SJCRH30 (cell line): ENCODE results near the gene MOAP1. TPM values are rescaled to one million over a fixed set of nuclear protein-coding genes. Genes with fewer than 3 reads are reported as not detected.
"Not testable (repeated sequence)": the region's sequence is repeated elsewhere in the genome, so short reads cannot be mapped to it uniquely, and the experiment has no call there.

ENCODE experiments used
- DNase-seq, 2 experiments: peaks; one replicate each; pipeline ENCODE4 v3.0.0-alpha.2; 2015 to 2020
- H3K27ac ChIP-seq: fragments of 250-450 bp; sonication (Bioruptor Pico); 2 replicates; pipeline ENCODE4 v1.5.1; 2020; ENCODE audit warnings: mild to moderate bottlenecking, moderate library complexity
- H3K27me3 ChIP-seq: fragments of 250-450 bp; sonication (Bioruptor Pico); 2 replicates; pipeline ENCODE4 v1.5.1; 2020; ENCODE audit warnings: mild to moderate bottlenecking, moderate library complexity
- H3K36me3 ChIP-seq: fragments of 250-450 bp; sonication (Bioruptor Pico); 2 replicates; pipeline ENCODE4 v1.5.1; 2020; ENCODE audit warnings: mild to moderate bottlenecking, moderate library complexity
- H3K4me1 ChIP-seq: fragments of 250-450 bp; sonication (Bioruptor Pico); 2 replicates; pipeline ENCODE4 v1.5.1; 2020; ENCODE audit warnings: mild to moderate bottlenecking, moderate library complexity
- H3K4me3 ChIP-seq: fragments of 250-450 bp; sonication (Bioruptor Pico); 2 replicates; pipeline ENCODE4 v1.5.1; 2020; ENCODE audit warnings: mild to moderate bottlenecking, moderate library complexity
- H3K9me3 ChIP-seq: fragments of 250-450 bp; sonication (Bioruptor Pico); replicated peaks from 2 replicates; pipeline ENCODE4 v1.5.1; 2020; ENCODE audit warnings: mild to moderate bottlenecking, moderate library complexity
- total RNA-seq: library from RNA; depleted of rRNA; stranded (reverse); fragments of >200 nt; shearing (Covaris generic); gene quantifications from 2 replicates; pipeline ENCODE4 v1.2.3, GENCODE V29; 2014

The MOAP1 gene
- total RNA-seq, 1 experiment from 2014 or later: 20.9 TPM

DNA sequence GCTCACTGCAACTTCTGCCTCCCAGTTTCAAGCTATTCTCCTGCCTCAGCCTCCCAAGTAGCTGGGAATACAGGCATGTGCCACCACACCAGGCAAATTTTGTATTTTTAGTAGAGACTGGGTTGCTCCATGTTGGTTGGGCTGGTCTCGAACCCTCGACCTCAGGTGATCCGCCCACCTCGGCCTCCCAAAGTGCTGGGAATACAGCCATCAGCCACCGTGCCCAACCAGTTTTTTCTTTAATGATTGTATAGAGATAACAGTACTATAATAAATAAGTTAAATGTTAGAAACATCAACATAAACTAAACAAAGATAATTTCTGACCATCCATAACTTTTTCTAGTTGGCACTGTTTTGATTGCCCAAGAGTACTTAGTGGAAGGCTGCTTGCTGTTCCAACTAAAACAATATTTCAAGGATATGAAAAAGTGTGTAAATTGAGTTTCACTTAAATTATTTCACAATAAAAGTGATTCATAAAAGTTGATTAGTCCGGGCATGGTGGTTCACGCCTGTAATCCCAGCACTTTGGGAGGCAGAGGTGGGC lies 16.5 kb upstream of the MOAP1 start:
- H3K9me3 ChIP-seq: no peaks in the 10 kb centered on the region
- 0 out of 2 replicates have a peak, but pooled peaks cover 2% of the 10 kb centered on the region for H3K36me3 ChIP-seq
- no peak overlapping the region for H3K27ac ChIP-seq
- no peaks in the 10 kb centered on the region for H3K27me3 ChIP-seq
- DNase-seq: no peak
- no peak overlapping the region for H3K4me3 ChIP-seq
- H3K4me1 ChIP-seq: no peaks in the 10 kb centered on the region

DNA sequence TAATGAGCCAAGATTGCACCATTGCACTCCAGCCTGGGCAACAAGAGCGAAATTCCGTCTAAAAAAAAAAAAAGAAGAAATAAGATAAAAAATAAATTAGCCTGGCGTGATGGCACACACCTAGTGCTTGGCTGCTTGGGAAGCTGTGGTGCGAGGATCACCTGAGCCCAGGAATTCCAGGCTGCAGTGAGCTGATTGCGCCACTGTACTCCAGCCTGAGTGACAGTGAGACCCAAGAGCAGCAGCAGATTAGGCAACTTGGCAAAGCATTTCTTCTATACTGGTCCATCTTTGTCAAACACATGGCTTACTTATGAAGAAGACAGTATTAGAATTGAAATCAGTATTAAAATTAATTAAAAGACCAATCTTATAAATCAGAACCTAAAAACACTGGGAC lies 15.9 kb upstream of the MOAP1 start:
- Histone ChIP-seq H3K36me3 (0 out of 2 replicates have a peak, but pooled peaks cover 2% of the 10 kb centered on the region), H3K27me3 (no peaks in the 10 kb centered on the region), H3K27ac (no peak overlapping the region), H3K4me3 (no peak overlapping the region), H3K4me1 (no peaks in the 10 kb centered on the region), H3K9me3 (no peaks in the 10 kb centered on the region)
- no peak for DNase-seq

DNA sequence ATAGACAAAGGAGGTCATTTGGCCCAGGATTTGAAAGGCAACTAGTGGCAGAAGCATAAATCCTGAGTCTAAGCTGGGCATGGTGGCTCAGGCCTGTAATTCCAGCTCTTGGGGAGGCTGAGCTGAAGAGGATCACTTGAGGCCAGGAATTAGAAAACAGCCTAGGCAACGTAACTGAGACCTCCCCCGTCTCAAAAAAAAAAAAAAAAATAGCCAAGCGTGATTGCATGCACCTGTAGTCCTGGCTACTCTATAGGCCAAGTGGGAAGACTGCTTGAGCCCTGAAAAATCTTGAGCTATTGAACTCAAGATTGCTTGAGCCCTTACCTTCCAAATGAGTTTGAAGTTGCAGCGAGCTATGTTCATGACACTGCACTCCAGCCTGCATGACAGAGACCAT lies 14.3 kb upstream of the MOAP1 start:
- Histone ChIP-seq H3K27me3 (no peaks in the 10 kb centered on the region), H3K4me1 (no peaks in the 10 kb centered on the region), H3K4me3 (no peak overlapping the region), H3K9me3 (no peaks in the 10 kb centered on the region), H3K36me3 (no peaks in the 10 kb centered on the region), H3K27ac (no peak overlapping the region)
- no peak for DNase-seq

DNA sequence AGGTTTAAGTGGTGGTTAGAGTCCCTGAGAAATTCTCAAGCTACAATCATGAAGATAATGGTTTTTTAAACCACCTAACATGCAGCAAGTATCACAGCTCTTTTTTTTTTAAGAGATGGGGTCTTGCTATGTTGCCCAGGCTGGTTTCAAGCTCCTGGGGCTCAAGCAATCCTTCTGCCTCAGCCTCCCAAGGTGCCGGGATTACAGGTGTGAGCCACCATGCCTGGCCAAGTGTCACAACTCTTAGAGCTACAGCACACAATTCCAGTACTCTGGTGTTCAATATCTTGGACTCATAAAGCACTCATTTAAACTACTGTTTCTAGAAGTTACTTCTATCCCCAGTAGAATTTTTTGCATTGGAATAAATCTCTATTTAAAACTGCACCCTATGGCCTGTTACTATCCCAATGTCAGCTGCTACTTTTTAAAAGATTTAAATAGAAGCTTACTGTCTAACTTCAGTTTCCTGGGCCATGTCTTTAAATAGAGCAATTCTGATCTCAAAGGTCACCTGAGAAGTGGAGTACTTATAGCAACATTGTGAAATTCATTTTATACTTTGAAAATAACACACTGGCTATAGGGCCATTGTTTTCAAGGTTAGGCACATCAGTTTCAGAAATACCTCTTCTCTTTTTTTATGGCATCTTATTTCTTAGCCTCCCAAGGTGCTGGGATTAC lies 10.8 kb upstream of the MOAP1 start:
- Histone ChIP-seq H3K36me3 (peaks cover 3% of the 10 kb centered on the region; the same call in 1 of the 2 replicates), H3K27me3 (no peaks in the 10 kb centered on the region), H3K4me3 (no peak overlapping the region), H3K27ac (no peak overlapping the region), H3K4me1 (no peaks in the 10 kb centered on the region), H3K9me3 (no peaks in the 10 kb centered on the region)
- no peak for DNase-seq

DNA sequence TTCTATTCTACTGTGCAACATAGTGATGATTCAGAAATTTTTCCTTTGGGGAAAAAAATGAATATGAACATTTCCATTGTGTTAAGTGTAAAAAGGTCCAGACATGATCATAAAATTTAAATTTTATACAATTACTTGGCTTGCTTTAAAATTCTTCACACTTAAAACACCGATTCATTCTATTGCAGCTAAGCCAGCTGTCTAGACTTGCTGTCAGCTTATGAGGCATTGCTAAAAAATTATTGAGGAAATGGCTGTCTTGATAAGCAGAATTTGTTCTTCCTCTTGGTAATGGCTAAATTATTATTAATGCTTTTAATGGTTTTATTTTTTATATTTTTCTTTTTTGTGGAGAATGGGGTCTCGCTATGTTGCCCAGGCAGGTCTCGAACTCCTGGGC lies 2.3 kb upstream of the MOAP1 start:
- Histone ChIP-seq H3K27ac (no peak overlapping the region), H3K36me3 (peaks cover 10% of the 10 kb centered on the region; the same call in 1 of the 2 replicates), H3K4me3 (no peak overlapping the region), H3K27me3 (no peaks in the 10 kb centered on the region), H3K4me1 (0 out of 2 replicates have a peak, but pooled peaks cover 3% of the 10 kb centered on the region), H3K9me3 (no peaks in the 10 kb centered on the region)
- DNase-seq: no peak

DNA sequence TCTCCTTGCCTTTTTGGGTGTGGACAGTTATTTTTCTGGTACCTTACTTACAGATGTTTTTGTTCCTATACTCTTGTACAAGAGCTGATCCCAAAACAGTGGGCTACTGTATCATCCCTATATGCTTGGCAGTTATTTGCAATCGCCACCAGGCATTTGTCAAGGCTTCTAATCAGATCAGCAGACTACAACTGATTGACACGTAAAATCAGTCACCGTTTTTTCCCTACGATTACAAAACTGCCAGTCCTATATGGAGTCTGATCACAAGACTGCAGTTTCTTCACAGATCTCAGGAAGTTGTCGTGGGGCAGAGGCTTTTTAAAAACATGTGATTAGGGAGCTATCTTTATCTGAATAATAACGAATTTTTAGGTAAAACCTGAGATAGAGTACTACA lies 1.8 kb upstream of the MOAP1 start:
- 0 out of 2 replicates have a peak, but pooled peaks cover 3% of the 10 kb centered on the region for H3K4me1 ChIP-seq
- DNase-seq: no peak
- H3K4me3 ChIP-seq: no peak overlapping the region
- peaks cover 10% of the 10 kb centered on the region; the same call in 1 of the 2 replicates for H3K36me3 ChIP-seq
- no peak overlapping the region for H3K27ac ChIP-seq
- H3K27me3 ChIP-seq: no peaks in the 10 kb centered on the region
- H3K9me3 ChIP-seq: no peaks in the 10 kb centered on the region

DNA sequence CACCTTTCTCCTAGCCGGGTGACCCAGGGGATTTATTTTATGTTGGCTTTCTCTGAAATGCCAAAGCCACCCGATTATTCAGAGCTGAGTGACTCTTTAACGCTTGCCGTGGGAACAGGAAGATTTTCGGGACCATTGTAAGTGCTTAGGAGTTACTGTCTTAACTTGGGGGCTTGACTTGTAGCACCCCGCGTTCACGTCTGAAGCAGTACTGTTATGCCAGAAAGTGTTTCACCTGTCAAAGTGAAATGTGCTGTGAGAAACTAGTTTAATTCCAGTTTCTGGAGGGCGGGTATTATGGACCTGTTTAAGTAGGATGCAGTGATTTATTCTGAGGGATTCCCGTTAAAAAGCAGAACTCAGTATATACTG lies 638 bp upstream of the MOAP1 start:
- peaks cover 6% of the 10 kb centered on the region; the same call in 1 of the 2 replicates for H3K36me3 ChIP-seq
- DNase-seq: no peak
- peak overlapping the region; percentile 39; the same call in 1 of the 2 replicates for H3K27ac ChIP-seq

DNA sequence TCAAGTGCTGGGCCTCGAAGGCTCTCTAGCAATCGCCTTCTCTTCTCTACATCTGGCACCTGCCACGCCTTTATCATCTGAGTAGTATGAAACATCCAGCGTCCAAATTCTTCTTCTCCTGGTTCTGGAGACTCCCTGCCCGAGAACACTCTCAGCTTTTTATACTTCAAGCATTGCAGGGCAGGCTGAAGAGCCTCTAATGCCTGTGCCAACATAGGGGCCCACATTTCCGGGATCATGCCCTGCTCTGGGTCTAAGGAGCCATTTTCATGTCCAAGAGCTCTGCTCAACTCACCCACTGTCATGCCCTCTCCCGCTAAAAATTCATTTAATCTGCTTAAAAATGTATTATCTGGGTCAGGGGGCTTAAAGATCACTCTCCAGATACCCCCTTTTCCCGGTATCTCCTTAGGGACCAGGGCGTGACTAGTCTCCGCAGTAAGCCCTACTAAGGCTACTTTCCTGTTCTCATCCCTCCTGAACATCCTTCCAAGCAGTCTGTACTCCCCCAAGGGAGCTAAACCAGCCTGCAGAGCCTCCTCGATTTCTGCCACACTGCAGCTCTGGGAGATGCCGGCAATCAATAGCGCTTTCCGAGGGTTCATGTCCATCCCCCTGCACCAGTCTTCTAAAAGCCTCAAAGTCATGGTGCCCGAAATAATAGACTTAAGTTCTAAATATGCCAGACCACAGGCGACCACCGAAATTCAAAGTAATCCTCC lies 940 bp downstream of the MOAP1 start:
- H3K4me3 ChIP-seq: peak overlapping the region; percentile 89
- H3K4me1 ChIP-seq: 0 out of 2 replicates have a peak, but pooled peaks cover 3% of the 10 kb centered on the region
- no peaks in the 10 kb centered on the region for H3K9me3 ChIP-seq
- no peak overlapping the region; the same call in 1 of the 2 replicates for H3K27ac ChIP-seq
- no peaks in the 10 kb centered on the region for H3K27me3 ChIP-seq
- peaks cover 6% of the 10 kb centered on the region; the same call in 1 of the 2 replicates for H3K36me3 ChIP-seq
- no peak for DNase-seq

More for the DNA sequence above, 638 bp upstream of the MOAP1 start:
- H3K4me3 ChIP-seq: peak overlapping the region; percentile 89
- 0 out of 2 replicates have a peak, but pooled peaks cover 3% of the 10 kb centered on the region for H3K4me1 ChIP-seq
- H3K27me3 ChIP-seq: no peaks in the 10 kb centered on the region
- no peaks in the 10 kb centered on the region for H3K9me3 ChIP-seq

DNA sequence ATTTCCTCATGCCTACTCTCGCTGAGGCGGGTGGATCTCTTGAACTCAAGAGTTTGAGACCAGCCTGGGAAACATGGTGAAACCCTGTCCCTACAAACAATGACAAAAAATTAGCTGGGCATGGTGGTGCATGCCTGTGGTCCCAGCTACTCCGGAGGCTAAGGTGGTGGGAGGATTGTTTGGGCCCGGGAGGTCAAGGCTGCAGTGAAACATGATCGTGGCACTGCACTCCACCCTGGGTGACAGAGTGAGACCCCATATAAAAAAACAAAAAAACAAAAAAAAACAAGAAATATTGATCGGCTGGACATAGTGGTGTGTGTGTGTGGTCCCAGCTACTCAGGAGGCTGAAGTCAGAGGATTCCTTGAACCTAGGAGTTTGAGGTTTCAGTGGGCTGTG lies 9.2 kb downstream of the MOAP1 start:
- Histone ChIP-seq H3K36me3 (no peaks in the 10 kb centered on the region), H3K9me3 (no peaks in the 10 kb centered on the region), H3K27me3 (no peaks in the 10 kb centered on the region; the same call in 1 of the 2 replicates), H3K27ac (no peak overlapping the region), H3K4me3 (no peak overlapping the region), H3K4me1 (peaks cover 16% of the 10 kb centered on the region)
- DNase-seq: peak in 1 of 2 experiments; percentile 29

DNA sequence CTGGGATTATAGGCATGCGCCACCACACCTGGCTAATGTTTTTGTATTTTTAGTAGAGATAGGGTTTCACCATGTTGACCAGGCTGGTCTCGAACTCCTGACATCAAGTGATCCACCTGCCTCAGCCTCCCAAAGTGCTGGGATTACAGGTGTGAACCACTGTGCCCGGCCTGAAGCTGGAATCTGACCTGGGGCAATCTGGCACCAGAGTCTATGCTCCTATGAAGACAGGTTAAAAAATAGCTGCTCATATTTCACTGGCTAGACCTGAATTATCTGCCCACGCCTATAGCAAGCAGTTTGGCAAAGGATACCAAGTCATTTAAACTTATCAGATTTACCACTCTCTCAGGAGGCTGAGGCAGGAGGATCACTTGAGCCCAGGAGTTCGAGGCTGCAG lies 10.0 kb downstream of the MOAP1 start:
- H3K27ac ChIP-seq, DNase-seq, H3K36me3 ChIP-seq, H3K9me3 ChIP-seq, H3K27me3 ChIP-seq, H3K4me3 ChIP-seq: not testable (repeated sequence)
- H3K4me1 ChIP-seq: peaks cover 16% of the 10 kb centered on the region

DNA sequence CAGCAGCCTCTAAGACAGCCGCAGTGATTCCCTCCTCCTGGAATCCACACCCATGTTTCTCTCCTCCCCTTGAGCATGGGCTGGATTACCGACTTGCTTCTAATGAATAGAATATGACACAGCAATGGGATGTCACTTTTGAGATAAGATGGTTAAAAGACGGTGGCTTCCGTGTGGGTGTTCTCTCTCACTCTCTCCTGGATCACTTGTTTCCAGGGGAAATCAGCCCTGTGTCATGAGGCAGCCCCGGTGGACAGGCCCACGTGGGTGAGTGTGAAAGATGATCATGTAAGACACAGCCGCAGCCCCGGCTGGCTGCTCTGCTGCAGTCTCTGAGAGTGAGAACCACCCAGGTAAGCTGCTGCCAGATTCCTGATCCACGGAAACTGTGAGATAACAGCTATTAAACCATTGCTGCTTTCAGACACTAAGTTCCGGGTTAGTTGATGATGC lies 10.7 kb downstream of the MOAP1 start:
- H3K4me3 ChIP-seq: no peak overlapping the region
- H3K9me3 ChIP-seq: no peaks in the 10 kb centered on the region
- no peak overlapping the region for H3K27ac ChIP-seq
- no peaks in the 10 kb centered on the region for H3K36me3 ChIP-seq
- H3K4me1 ChIP-seq: peaks cover 16% of the 10 kb centered on the region
- no peaks in the 10 kb centered on the region; the same call in 1 of the 2 replicates for H3K27me3 ChIP-seq
- DNase-seq: peak; percentile 24 to 42

DNA sequence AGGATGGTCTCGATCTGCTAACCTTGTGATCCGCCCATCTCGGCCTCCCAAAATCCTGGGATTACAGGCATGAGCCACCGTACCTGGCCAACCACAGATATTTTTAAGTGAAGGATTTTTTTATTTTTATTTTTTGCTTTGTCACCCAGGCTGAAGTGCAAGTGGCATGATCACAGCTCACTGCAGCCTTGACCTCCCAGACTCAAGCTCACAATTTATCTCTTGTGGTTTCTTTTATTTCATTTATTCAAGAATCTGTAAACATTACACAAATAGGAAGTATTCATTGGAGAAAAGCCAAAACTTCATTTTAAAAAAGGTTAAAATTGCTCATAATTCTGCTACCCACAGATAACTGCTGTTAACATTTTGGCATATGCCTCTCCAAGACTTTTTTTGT lies 13.3 kb downstream of the MOAP1 start:
- H3K36me3 ChIP-seq: no peaks in the 10 kb centered on the region
- H3K4me1 ChIP-seq: peaks cover 12% of the 10 kb centered on the region
- no peak overlapping the region for H3K4me3 ChIP-seq
- H3K9me3 ChIP-seq: no peaks in the 10 kb centered on the region
- H3K27ac ChIP-seq: no peak overlapping the region
- no peaks in the 10 kb centered on the region; the same call in 1 of the 2 replicates for H3K27me3 ChIP-seq
- DNase-seq: no peak

DNA sequence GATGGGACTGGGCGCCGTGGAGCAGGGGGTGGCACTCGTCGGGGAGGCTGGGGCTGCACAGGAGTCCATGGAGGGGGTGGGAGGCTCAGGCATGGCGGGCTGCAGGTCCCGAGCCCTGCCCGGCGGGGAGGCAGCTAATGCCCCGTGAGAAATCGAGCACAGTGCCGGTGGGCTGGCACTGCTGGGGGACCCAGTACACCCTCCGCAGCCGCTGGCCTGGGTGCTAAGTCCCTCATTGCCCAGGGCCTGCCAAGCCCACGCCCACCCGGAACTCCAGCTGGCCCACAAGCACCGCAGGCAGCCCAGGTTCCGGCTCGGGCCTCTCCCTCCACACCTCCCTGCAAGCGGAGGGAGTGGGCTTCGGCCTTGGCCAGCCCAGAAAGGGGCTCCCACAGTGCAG lies 14.6 kb downstream of the MOAP1 start:
- not testable (repeated sequence) for H3K27ac ChIP-seq, H3K4me3 ChIP-seq, H3K4me1 ChIP-seq, DNase-seq, H3K9me3 ChIP-seq, H3K27me3 ChIP-seq, H3K36me3 ChIP-seq

DNA sequence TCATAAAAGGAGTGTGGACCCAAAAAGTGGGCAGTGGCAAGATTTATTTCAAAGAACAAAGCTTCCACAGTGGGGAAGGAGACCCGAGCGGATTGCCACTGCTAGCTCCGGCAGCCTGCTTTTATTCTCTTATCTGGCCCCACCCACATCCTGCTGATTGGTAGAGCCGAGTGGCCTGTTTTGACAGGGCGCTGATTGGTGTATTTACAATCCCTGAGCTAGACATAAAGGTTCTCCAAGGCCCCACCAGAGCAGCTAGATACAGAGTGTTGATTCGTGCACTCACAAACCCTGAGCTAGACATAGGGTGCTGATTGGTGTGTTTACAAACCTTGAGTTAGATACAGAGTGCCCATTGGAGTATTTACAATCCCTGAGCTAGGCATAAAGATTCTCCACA lies 15.1 kb downstream of the MOAP1 start:
- not testable (repeated sequence) for DNase-seq, H3K36me3 ChIP-seq, H3K9me3 ChIP-seq, H3K27ac ChIP-seq, H3K27me3 ChIP-seq, H3K4me3 ChIP-seq, H3K4me1 ChIP-seq

DNA sequence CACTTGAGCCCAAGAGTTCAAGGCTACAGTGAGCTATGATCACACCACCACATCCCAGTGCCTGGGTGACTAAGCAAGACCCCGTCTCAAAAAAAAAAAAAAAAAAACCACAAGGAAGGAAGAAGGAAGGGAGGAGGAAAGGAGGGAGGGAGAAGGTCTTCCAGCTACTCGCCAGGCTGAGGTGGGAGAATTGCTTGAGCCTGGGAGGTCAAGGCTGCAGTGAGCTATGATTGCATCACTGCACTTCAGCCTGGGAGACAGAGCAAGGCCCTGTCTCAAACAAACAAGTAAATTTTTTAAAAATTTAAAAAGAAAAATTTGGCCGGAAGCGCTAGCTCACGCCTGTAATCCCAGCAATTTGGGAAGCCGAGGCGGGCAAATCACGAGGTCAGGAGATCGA lies 16.1 kb downstream of the MOAP1 start:
- not testable (repeated sequence) for H3K27me3 ChIP-seq, DNase-seq, H3K36me3 ChIP-seq, H3K4me3 ChIP-seq, H3K9me3 ChIP-seq, H3K27ac ChIP-seq, H3K4me1 ChIP-seq
